Astrocyte of the hippocampus (primary cell): ENCODE measurements around the gene COL23A1.
"Not testable (repeated sequence)": the region's sequence is repeated elsewhere in the genome, so short reads cannot be mapped to it uniquely, and the experiment has no call there.

Source experiments
- DNase-seq: peaks from one replicate; pipeline ENCODE4 v3.0.0; 2011; ENCODE audit warnings: low read depth, low spot score

Gene COL23A1

GRCh38 chr5:178307267-178308045 is 282.7 kb downstream of the COL23A1 start:
- DNase-seq: no peak

GRCh38 chr5:178306430-178307225 is 283.6 kb downstream of the COL23A1 start:
- DNase-seq: no peak

GRCh38 chr5:178305801-178306200 is 284.4 kb downstream of the COL23A1 start:
- no peak for DNase-seq

GRCh38 chr5:178304761-178305645 is 285.2 kb downstream of the COL23A1 start:
- DNase-seq: no peak

GRCh38 chr5:178304016-178304415 is 286.2 kb downstream of the COL23A1 start:
- DNase-seq: no peak

GRCh38 chr5:178302321-178302720 is 287.9 kb downstream of the COL23A1 start:
- not testable (repeated sequence) for DNase-seq

- DNase-seq: no peak
Observed at GRCh38 chr5:178301641-178302040, 288.6 kb downstream of the COL23A1 start.

GRCh38 chr5:178298283-178298807 is 291.8 kb downstream of the COL23A1 start:
- DNase-seq: no peak

- no peak for DNase-seq
Observed at GRCh38 chr5:178297751-178298150, 292.4 kb downstream of the COL23A1 start.

GRCh38 chr5:178296066-178296465 is 294.1 kb downstream of the COL23A1 start:
- no peak for DNase-seq

GRCh38 chr5:178295589-178295988 is 294.6 kb downstream of the COL23A1 start:
- DNase-seq: no peak

GRCh38 chr5:178293815-178294214 is 296.4 kb downstream of the COL23A1 start:
- DNase-seq: no peak

GRCh38 chr5:178293400-178293799 is 296.8 kb downstream of the COL23A1 start:
- DNase-seq: no peak

GRCh38 chr5:178292826-178293205 is 297.4 kb downstream of the COL23A1 start:
- DNase-seq: no peak

GRCh38 chr5:178291969-178292825 is 298.0 kb downstream of the COL23A1 start:
- no peak for DNase-seq

- DNase-seq: no peak
Observed at GRCh38 chr5:178291161-178291561, 299.0 kb downstream of the COL23A1 start.

GRCh38 chr5:178290376-178290775 is 299.8 kb downstream of the COL23A1 start:
- DNase-seq: no peak

GRCh38 chr5:178289438-178289837 is 300.8 kb downstream of the COL23A1 start:
- no peak for DNase-seq

- peak; percentile 47 for DNase-seq
Observed at GRCh38 chr5:178288401-178289368, 301.5 kb downstream of the COL23A1 start.

GRCh38 chr5:178287791-178288105 is 302.4 kb downstream of the COL23A1 start:
- DNase-seq: no peak
